ENCODE results near the gene DCTPP1. TPM values are rescaled to one million over a fixed set of nuclear protein-coding genes. Genes with fewer than 3 reads are reported as not detected.
A peak's percentile ranks its signal among the peaks of the same experiment; 100 is the strongest.

DCTPP1 gene
- total RNA-seq, 1 donor from 2014 or later: 26.4 TPM

DNA sequence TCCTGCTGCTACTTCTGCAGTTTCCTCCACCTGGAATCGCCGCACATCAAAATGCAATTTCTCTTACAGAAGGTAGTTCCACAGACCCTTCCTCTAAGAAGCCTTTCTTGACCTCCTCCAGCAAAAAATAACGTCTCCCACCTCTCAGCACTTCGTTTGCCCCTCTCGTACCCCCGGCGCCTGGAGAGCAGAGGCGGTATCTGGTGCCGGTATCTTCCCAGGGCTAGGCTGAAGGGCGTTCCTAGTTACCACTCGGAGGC is 482 bp downstream of the DCTPP1 start:
- DNase-seq (ENCODE audit: low spot score): no peak
- no peak overlapping the region for H3K27ac Mint-ChIP-seq (ENCODE audit: unreplicated experiment)
- H3K4me1 Mint-ChIP-seq (ENCODE audit: low read depth): peaks cover 6% of the 10 kb centered on the region
- H3K36me3 Mint-ChIP-seq (ENCODE audit: low read depth): peaks cover 5% of the 10 kb centered on the region
- TF ChIP-seq, protein P1, sequence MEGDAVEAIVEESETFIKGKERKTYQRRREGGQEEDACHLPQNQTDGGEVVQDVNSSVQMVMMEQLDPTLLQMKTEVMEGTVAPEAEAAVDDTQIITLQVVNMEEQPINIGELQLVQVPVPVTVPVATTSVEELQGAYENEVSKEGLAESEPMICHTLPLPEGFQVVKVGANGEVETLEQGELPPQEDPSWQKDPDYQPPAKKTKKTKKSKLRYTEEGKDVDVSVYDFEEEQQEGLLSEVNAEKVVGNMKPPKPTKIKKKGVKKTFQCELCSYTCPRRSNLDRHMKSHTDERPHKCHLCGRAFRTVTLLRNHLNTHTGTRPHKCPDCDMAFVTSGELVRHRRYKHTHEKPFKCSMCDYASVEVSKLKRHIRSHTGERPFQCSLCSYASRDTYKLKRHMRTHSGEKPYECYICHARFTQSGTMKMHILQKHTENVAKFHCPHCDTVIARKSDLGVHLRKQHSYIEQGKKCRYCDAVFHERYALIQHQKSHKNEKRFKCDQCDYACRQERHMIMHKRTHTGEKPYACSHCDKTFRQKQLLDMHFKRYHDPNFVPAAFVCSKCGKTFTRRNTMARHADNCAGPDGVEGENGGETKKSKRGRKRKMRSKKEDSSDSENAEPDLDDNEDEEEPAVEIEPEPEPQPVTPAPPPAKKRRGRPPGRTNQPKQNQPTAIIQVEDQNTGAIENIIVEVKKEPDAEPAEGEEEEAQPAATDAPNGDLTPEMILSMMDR (IDR thresholded peaks at IDR 0.05): no peak
- no peaks in the 10 kb centered on the region for H3K27me3 Mint-ChIP-seq (ENCODE audit: low read depth)
- no peak overlapping the region for H3K4me3 Mint-ChIP-seq (ENCODE audit: unreplicated experiment)
- H3K9me3 Mint-ChIP-seq (ENCODE audit: low read depth): no peaks in the 10 kb centered on the region

DNA sequence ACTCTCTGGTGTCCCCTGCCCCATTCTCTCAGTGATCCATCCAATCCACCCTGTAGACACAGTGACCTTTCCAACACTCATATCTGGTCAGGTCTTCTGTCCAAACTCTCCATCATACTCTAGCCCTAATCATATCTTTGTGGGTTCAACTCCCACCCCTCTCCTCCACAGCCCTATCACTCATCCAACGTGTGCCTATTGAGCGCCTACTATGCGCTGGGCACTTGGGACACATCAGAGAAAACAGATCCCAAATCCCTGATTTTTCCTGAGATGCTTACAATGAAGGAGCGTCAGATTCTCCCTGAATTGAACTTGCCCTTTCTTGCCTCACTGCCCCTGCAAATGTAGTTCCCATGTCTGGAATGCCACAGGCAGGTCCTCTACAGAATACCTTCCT is 1.8 kb downstream of the DCTPP1 start:
- no peak overlapping the region for H3K4me3 Mint-ChIP-seq (ENCODE audit: unreplicated experiment)
- peaks cover 6% of the 10 kb centered on the region for H3K4me1 Mint-ChIP-seq (ENCODE audit: low read depth)
- peaks cover 7% of the 10 kb centered on the region for H3K36me3 Mint-ChIP-seq (ENCODE audit: low read depth)
- TF ChIP-seq, protein P1 (IDR thresholded peaks at IDR 0.05): no peak
- H3K27ac Mint-ChIP-seq (ENCODE audit: unreplicated experiment): no peak overlapping the region
- no peak for DNase-seq (ENCODE audit: low spot score)
- H3K9me3 Mint-ChIP-seq (ENCODE audit: low read depth): no peaks in the 10 kb centered on the region
- H3K27me3 Mint-ChIP-seq (ENCODE audit: low read depth): no peaks in the 10 kb centered on the region

DNA sequence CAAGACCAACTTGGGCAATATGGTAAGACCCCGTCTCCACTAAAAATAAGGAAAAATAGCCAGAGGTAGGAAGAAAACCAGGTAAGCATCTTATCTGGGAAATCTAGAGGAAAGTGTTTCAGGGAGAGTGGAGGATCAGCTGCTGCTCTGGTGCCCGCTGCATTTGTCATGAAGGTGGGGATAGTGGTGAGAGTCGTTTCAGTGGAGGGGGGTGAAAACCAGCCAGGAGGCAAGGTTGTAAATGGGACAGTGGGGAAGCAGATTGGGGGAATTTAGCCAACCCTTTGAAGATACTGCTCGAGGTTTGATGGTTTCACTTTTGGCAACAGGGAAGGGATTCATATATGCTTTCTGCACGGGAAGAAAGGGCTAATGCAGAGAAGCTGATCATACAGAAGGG is 8.8 kb downstream of the DCTPP1 start:
- Mint-ChIP-seq H3K4me1 (ENCODE audit: low read depth) (peaks cover 7% of the 10 kb centered on the region), H3K4me3 (ENCODE audit: unreplicated experiment) (no peak overlapping the region), H3K9me3 (ENCODE audit: low read depth) (no peaks in the 10 kb centered on the region), H3K27me3 (ENCODE audit: low read depth) (no peaks in the 10 kb centered on the region), H3K36me3 (ENCODE audit: low read depth) (peaks cover 9% of the 10 kb centered on the region), H3K27ac (ENCODE audit: unreplicated experiment) (no peak overlapping the region)
- DNase-seq (ENCODE audit: low spot score): no peak
- TF ChIP-seq, protein P1 (IDR thresholded peaks at IDR 0.05): no peak

DNA sequence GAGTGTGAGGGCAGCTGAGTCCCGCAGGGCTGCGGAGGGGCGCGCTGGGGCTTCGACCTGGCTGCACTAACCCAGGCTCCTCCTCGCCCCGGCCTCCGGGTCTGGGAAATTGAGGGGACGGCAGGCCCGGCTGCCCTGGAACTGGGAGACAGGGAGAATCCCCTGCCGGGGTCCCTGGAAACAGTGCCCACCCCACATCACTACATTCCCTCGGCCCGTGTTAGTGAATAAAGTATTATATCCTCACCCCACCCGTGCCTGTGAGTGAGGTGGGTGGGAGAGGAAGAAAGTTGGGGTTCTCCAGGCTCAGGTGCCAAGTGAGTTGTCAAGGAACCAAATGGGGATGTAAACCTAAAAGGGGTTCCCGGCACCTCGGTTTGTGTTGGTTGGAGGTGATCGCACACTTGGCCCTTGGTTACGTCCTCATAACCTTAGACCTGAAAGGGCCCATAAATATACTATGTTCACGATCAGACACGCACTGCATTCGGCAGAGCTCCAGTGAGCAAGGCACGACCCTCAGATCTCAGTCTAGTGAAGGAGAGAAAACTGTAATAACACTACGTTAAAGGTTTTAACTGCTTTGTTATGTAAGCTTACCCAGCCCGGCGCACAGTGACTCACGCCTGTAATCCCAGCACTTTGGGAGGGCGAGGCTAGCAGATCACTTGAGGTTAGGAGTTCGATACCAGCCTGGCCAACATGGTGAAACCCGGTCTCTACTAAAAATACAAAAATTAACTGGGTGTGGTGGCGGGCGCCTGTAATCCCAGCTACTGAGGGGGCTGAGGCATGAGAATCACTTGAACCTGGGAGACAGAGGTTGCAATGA is 11.3 kb downstream of the DCTPP1 start:
- Mint-ChIP-seq H3K4me1 (ENCODE audit: low read depth) (peaks cover 7% of the 10 kb centered on the region), H3K9me3 (ENCODE audit: low read depth) (no peaks in the 10 kb centered on the region), H3K27me3 (ENCODE audit: low read depth) (no peaks in the 10 kb centered on the region), H3K27ac (ENCODE audit: unreplicated experiment) (peak overlapping the region; percentile 41), H3K4me3 (ENCODE audit: unreplicated experiment) (peak overlapping the region; percentile 62), H3K36me3 (ENCODE audit: low read depth) (peaks cover 11% of the 10 kb centered on the region)
- TF ChIP-seq, protein P1 (IDR thresholded peaks at IDR 0.05): peak; percentile 4
- DNase-seq (ENCODE audit: low spot score): no peak

DNA sequence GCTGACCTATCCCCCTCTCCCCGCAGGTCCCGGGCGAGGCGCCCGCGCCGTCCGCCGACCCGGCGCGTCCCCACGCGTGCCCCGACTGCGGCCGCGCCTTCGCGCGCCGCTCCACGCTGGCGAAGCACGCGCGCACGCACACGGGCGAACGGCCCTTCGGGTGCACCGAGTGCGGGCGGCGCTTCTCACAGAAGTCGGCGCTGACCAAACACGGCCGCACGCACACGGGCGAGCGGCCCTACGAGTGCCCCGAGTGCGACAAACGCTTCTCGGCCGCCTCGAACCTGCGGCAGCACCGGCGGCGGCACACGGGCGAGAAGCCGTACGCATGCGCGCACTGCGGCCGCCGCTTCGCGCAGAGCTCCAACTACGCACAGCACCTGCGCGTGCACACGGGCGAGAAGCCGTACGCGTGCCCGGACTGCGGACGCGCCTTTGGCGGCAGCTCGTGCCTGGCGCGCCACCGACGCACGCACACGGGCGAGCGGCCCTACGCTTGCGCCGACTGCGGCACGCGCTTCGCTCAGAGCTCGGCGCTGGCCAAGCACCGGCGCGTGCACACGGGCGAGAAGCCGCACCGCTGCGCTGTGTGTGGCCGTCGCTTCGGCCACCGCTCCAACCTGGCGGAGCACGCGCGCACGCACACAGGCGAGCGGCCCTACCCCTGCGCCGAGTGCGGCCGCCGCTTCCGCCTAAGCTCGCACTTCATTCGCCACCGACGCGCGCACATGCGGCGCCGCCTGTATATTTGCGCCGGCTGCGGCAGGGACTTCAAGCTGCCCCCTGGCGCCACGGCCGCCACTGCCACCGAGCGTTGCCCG is 12.1 kb downstream of the DCTPP1 start:
- peaks cover 7% of the 10 kb centered on the region for H3K4me1 Mint-ChIP-seq (ENCODE audit: low read depth)
- TF ChIP-seq, protein P1 (IDR thresholded peaks at IDR 0.05): peak; percentile 65
- H3K4me3 Mint-ChIP-seq (ENCODE audit: unreplicated experiment): peak overlapping the region; percentile 62

More for the DNA sequence above, 12.1 kb downstream of the DCTPP1 start:
- Mint-ChIP-seq H3K27ac (ENCODE audit: unreplicated experiment) (no peak overlapping the region), H3K36me3 (ENCODE audit: low read depth) (peaks cover 12% of the 10 kb centered on the region), H3K27me3 (ENCODE audit: low read depth) (no peaks in the 10 kb centered on the region), H3K9me3 (ENCODE audit: low read depth) (no peaks in the 10 kb centered on the region)
- DNase-seq (ENCODE audit: low spot score): peak; percentile 92
